Transverse colon (tissue), 3 donors: Measurements from ENCODE around the gene OR10D3.

Source experiments
- CTCF ChIP-seq, 5 experiments: fragments of 200-600 bp in 3 of 5; fragments of 450-650 bp in 2 of 5; sonication (generic) in 3 of 5; IDR thresholded peaks; 1 replicate in 2 of 5; 2 replicates in 3 of 5; pipeline ENCODE4 v1.5.1; 2016 to 2017; ENCODE audit warnings: antibody characterized with exemption in 5 of 5, inconsistent platforms in 3 of 5, mild to moderate bottlenecking in 2 of 5, moderate library complexity in 1 of 5
- POLR2A ChIP-seq: fragments of 450-650 bp; IDR thresholded peaks from one replicate; pipeline ENCODE4 v1.6.1; 2016; ENCODE audit warnings: antibody characterized with exemption, mild to moderate bottlenecking, moderate library complexity

- TF ChIP-seq CTCF (IDR thresholded peaks at IDR 0.05) (no peak), POLR2A (no peak)
These were observed 26.7 kb downstream of the OR10D3 start for GRCh38 chr11:124209824-124210357.
